Renal cortex interstitium (tissue), 11 donors: ENCODE measurements around the gene KLHL25. TPM values are rescaled to one million over a fixed set of nuclear protein-coding genes. Genes with fewer than 3 reads are reported as not detected.

ENCODE experiments used
- DNase-seq, 11 donors: peaks; one replicate each; pipeline ENCODE4 v3.0.0-alpha.2; 2013; ENCODE audit warnings: low read depth in 9 of 11, low spot score in 4 of 11; ENCODE audit errors: extremely low read depth in 1 of 11
- polyA plus RNA-seq, 3 donors: library from polyadenylated mRNA; unstranded; fragments of 120-200 nt; gene quantifications; one replicate each; pipeline ENCODE4 v1.2.1, GENCODE V29; 2013; ENCODE audit not compliant: insufficient read length in 3 of 3

Gene KLHL25
- polyA plus RNA-seq, 3 donors: 8.7 to 13.2 (median 12.8) TPM

- no peak for DNase-seq
Observed at GRCh38 chr15:85754989-85755388, 39.7 kb downstream of the KLHL25 start.

- no peak for DNase-seq
Observed at GRCh38 chr15:85753791-85754452, 40.8 kb downstream of the KLHL25 start.

- no peak for DNase-seq
Observed at GRCh38 chr15:85753261-85753660, 41.5 kb downstream of the KLHL25 start.

- no peak for DNase-seq
Observed at GRCh38 chr15:85752491-85752961, 42.2 kb downstream of the KLHL25 start.

GRCh38 chr15:85752124-85752475 lies 42.6 kb downstream of the KLHL25 start:
- no peak for DNase-seq

- peak in 2 of 11 donors; percentile 49 for DNase-seq
Observed at GRCh38 chr15:85751291-85752123, 43.2 kb downstream of the KLHL25 start.

- DNase-seq: no peak
Observed at GRCh38 chr15:85750319-85751290, 44.1 kb downstream of the KLHL25 start.

- no peak for DNase-seq
Observed at GRCh38 chr15:85749261-85750151, 45.2 kb downstream of the KLHL25 start.

GRCh38 chr15:85748729-85749128 lies 46.0 kb downstream of the KLHL25 start:
- no peak for DNase-seq

- DNase-seq: no peak
Observed at GRCh38 chr15:85748176-85748575, 46.5 kb downstream of the KLHL25 start.

GRCh38 chr15:85746641-85747040 lies 48.1 kb downstream of the KLHL25 start:
- no peak for DNase-seq

- no peak for DNase-seq
Observed at GRCh38 chr15:85745525-85746150, 49.1 kb downstream of the KLHL25 start.

GRCh38 chr15:85745023-85745422 lies 49.7 kb downstream of the KLHL25 start:
- no peak for DNase-seq

GRCh38 chr15:85744579-85744978 lies 50.1 kb downstream of the KLHL25 start:
- DNase-seq: no peak

GRCh38 chr15:85743392-85744055 lies 51.2 kb downstream of the KLHL25 start:
- no peak for DNase-seq

GRCh38 chr15:85742186-85742821 lies 52.4 kb downstream of the KLHL25 start:
- DNase-seq: no peak

- no peak for DNase-seq
Observed at GRCh38 chr15:85741662-85742061, 53.1 kb downstream of the KLHL25 start.
